ENCODE measurements around the gene LARP4B. TPM values are rescaled to one million over a fixed set of nuclear protein-coding genes. Genes with fewer than 3 reads are reported as not detected.

LARP4B gene
- total RNA-seq, 6 experiments from 2014 or later, result 81.5 to 88.1 (median 83.5) TPM

- DNase-seq, result no peak
- TF ChIP-seq CTCF (IDR thresholded peaks at IDR 0.05), result no peak
- no peaks in the 10 kb centered on the region for H3K36me3 Mint-ChIP-seq (ENCODE audit: low read depth)
- no peak overlapping the region for H3K27ac Mint-ChIP-seq
- no peaks in the 10 kb centered on the region for H3K4me1 Mint-ChIP-seq (ENCODE audit: low read depth)
- H3K27me3 Mint-ChIP-seq (ENCODE audit: insufficient read depth), result no peaks in the 10 kb centered on the region; the same call in 1 of the 2 replicates
- H3K4me3 Mint-ChIP-seq, result no peak overlapping the region
- H3K9me3 Mint-ChIP-seq, result no peaks in the 10 kb centered on the region
Observed at GRCh38 chr10:780536-781524, 150.7 kb downstream of the LARP4B start.

DNA sequence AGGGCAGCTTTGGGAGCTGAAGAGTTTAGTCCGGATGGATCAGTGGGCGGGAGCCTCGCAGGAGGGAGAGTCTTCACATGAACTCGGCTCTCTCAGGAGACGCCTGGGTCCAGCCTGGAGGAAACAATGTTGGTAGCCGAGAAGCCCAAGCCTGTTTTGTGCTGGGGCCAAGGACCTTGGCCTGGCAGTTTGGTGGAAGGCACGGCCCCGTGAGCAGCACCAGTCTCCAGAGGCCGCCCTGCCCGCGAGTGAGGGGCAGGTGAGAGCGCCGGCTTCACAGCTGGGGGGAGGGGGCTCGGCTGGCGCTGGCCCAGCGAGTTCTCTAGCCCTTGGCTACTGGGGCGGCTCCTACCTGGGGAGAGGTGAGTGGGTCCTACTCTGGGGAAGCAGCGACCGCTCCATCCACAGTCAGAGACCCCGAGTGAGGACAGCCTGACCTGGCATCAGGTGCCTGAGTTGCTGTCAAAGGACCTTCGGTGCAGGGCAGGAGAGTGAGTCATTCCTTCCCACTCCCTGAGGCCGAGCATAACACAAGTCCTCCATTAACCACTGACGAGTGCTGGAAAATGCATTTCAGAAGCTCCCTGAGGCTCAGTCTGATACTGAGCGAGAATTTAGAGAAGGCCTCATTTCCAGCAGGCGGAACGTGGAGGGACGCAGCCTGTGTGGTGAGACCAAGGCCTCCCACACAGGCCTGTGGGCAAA, 152.7 kb downstream of the LARP4B start:
- peaks cover 2% of the 10 kb centered on the region for H3K27me3 Mint-ChIP-seq (ENCODE audit: insufficient read depth)
- no peaks in the 10 kb centered on the region for H3K9me3 Mint-ChIP-seq
- TF ChIP-seq CTCF (IDR thresholded peaks at IDR 0.05), result no peak
- no peaks in the 10 kb centered on the region for H3K36me3 Mint-ChIP-seq (ENCODE audit: low read depth)
- H3K4me1 Mint-ChIP-seq (ENCODE audit: low read depth), result peaks cover 7% of the 10 kb centered on the region; the same call in 1 of the 2 replicates
- DNase-seq, result no peak
- H3K4me3 Mint-ChIP-seq, result no peak overlapping the region
- H3K27ac Mint-ChIP-seq, result no peak overlapping the region

- no peak for TF ChIP-seq CTCF (IDR thresholded peaks at IDR 0.05)
- no peaks in the 10 kb centered on the region for H3K36me3 Mint-ChIP-seq (ENCODE audit: low read depth)
Observed at GRCh38 chr10:777913-778479, 153.5 kb downstream of the LARP4B start.

GRCh38 chr10:776772-777171, 154.7 kb downstream of the LARP4B start:
- no peak overlapping the region for H3K4me3 Mint-ChIP-seq

More at GRCh38 chr10:777913-778479, 153.5 kb downstream of the LARP4B start:
- Mint-ChIP-seq H3K4me1 (ENCODE audit: low read depth) (peaks cover 7% of the 10 kb centered on the region; the same call in 1 of the 2 replicates), H3K4me3 (no peak overlapping the region), H3K9me3 (no peaks in the 10 kb centered on the region), H3K27ac (no peak overlapping the region), H3K27me3 (ENCODE audit: insufficient read depth) (peaks cover 4% of the 10 kb centered on the region)
- no peak for DNase-seq

More at GRCh38 chr10:776772-777171, 154.7 kb downstream of the LARP4B start:
- DNase-seq, result no peak
- Mint-ChIP-seq H3K27me3 (ENCODE audit: insufficient read depth) (peaks cover 4% of the 10 kb centered on the region), H3K36me3 (ENCODE audit: low read depth) (no peaks in the 10 kb centered on the region), H3K9me3 (no peaks in the 10 kb centered on the region), H3K4me1 (ENCODE audit: low read depth) (peaks cover 7% of the 10 kb centered on the region; the same call in 1 of the 2 replicates), H3K27ac (no peak overlapping the region)
- TF ChIP-seq CTCF (IDR thresholded peaks at IDR 0.05), result no peak
